Retinal pigment epithelial cell (primary cell): ENCODE results near the gene BEST4.

ENCODE experiments used
- DNase-seq: peaks from one replicate; pipeline ENCODE4 v3.0.0-alpha.2; 2010; ENCODE audit warnings: low read depth
- H3K4me3 ChIP-seq: 2 replicates; pipeline ENCODE4 v1.5.1; 2011; ENCODE audit warnings: mild to moderate bottlenecking, low read length, control low read depth, moderate library complexity
- CTCF ChIP-seq: conservative IDR thresholded peaks from 2 replicates; pipeline ENCODE4 v1.5.1; 2011; ENCODE audit warnings: low read depth, low read length, control low read depth, inconsistent platforms

BEST4 gene

GRCh38 chr1:44788120-44788860, at the start of gene BEST4:
Gene BEST4, minus strand, starts transcription at chr1:44788170. Its CDS starts 465 bp downstream, at chr1:44787705.
- H3K4me3 ChIP-seq: no peak within 1 kb of the TSS
- no peak for TF ChIP-seq CTCF

GRCh38 chr1:44835738-44836675, 48.0 kb upstream of the BEST4 start:
- peak; percentile 93 for TF ChIP-seq CTCF
- DNase-seq: no peak
- H3K4me3 ChIP-seq: no peak overlapping the region

More at GRCh38 chr1:44788120-44788860, at the start of gene BEST4:
- no peak for DNase-seq

GRCh38 chr1:44834328-44834727, 46.4 kb upstream of the BEST4 start:
- TF ChIP-seq CTCF: no peak

GRCh38 chr1:44832056-44832705, 44.2 kb upstream of the BEST4 start:
- no peak for TF ChIP-seq CTCF
- no peak overlapping the region for H3K4me3 ChIP-seq
- DNase-seq: no peak

More at GRCh38 chr1:44834328-44834727, 46.4 kb upstream of the BEST4 start:
- H3K4me3 ChIP-seq: no peak overlapping the region
- no peak for DNase-seq

- DNase-seq: no peak
- no peak overlapping the region for H3K4me3 ChIP-seq
- TF ChIP-seq CTCF: no peak
Measured at GRCh38 chr1:44831516-44831915, 43.5 kb upstream of the BEST4 start.

GRCh38 chr1:44830900-44831304, 42.9 kb upstream of the BEST4 start:
- no peak overlapping the region for H3K4me3 ChIP-seq
- TF ChIP-seq CTCF: no peak
- DNase-seq: no peak
